Osteocyte (in vitro differentiated cells): ENCODE measurements around the gene SPINK2. TPM values are rescaled to one million over a fixed set of nuclear protein-coding genes. Genes with fewer than 3 reads are reported as not detected.

ENCODE experiments used
- DNase-seq: peaks from one replicate; pipeline ENCODE4 v3.0.0; 2021; ENCODE audit warnings: mixed read lengths; ENCODE audit not compliant: unreplicated experiment; ENCODE audit errors: extremely low spot score
- H3K27ac Mint-ChIP-seq: one replicate; pipeline ENCODE4 v1.8.0; 2021; ENCODE audit warnings: mild to moderate bottlenecking, mixed read lengths; ENCODE audit not compliant: unreplicated experiment
- H3K27me3 Mint-ChIP-seq: one replicate; pipeline ENCODE4 v1.8.0; 2021; ENCODE audit warnings: mixed read lengths; ENCODE audit not compliant: unreplicated experiment
- H3K36me3 Mint-ChIP-seq: one replicate; pipeline ENCODE4 v1.8.0; 2021; ENCODE audit warnings: mixed read lengths; ENCODE audit not compliant: unreplicated experiment
- H3K4me1 Mint-ChIP-seq: one replicate; pipeline ENCODE4 v1.8.0; 2021; ENCODE audit warnings: mixed read lengths; ENCODE audit not compliant: unreplicated experiment
- H3K4me3 Mint-ChIP-seq: one replicate; pipeline ENCODE4 v1.8.0; 2021; ENCODE audit warnings: mild to moderate bottlenecking, moderate library complexity, mixed read lengths; ENCODE audit not compliant: unreplicated experiment
- H3K9me3 Mint-ChIP-seq: one replicate; pipeline ENCODE4 v1.8.0; 2021; ENCODE audit warnings: mixed read lengths; ENCODE audit not compliant: unreplicated experiment
- CTCF ChIP-seq: fragments of 200-600 bp; sonication (generic); IDR thresholded peaks from 2 replicates; pipeline ENCODE4 v1.5.0; 2021; ENCODE audit warnings: antibody characterized with exemption, mild to moderate bottlenecking, moderate library complexity
- total RNA-seq: library from RNA; stranded (reverse); gene quantifications from 2 replicates; pipeline ENCODE4 v1.2.1, GENCODE V29; 2021

Gene SPINK2
- total RNA-seq, 1 donor from 2014 or later = not detected

DNA sequence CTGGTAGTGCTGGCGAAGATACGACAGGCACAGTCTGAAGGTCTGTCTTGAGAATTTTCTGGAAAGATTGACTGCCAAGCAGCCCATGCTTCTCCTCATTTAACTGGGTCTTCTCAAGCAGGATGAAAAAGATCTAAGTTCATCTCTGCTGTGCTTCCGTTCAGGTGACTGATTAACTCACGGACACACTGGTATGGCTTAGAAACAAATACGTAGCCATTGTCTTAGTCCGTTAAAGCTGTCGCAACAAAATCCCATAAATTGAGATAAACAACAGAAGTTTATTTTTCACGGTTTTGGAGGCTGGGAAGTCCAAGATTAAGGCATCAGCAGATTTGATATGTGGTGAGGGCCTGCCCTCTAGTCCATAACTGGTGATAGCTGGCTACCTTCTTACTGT is 39.5 kb downstream of the SPINK2 start:
- TF ChIP-seq CTCF = no peak
- Mint-ChIP-seq H3K9me3 (no peaks in the 10 kb centered on the region), H3K36me3 (no peaks in the 10 kb centered on the region), H3K27me3 (peaks cover 37% of the 10 kb centered on the region), H3K4me3 (no peak overlapping the region), H3K4me1 (no peaks in the 10 kb centered on the region), H3K27ac (no peak overlapping the region)
- no peak for DNase-seq

- Mint-ChIP-seq H3K27ac (no peak overlapping the region), H3K4me1 (no peaks in the 10 kb centered on the region), H3K4me3 (no peak overlapping the region), H3K9me3 (no peaks in the 10 kb centered on the region), H3K36me3 (no peaks in the 10 kb centered on the region), H3K27me3 (no peaks in the 10 kb centered on the region)
- no peak for TF ChIP-seq CTCF
- no peak for DNase-seq
Measured at GRCh38 chr4:56773346-56773745, 48.2 kb downstream of the SPINK2 start.

GRCh38 chr4:56772134-56772533 is 49.4 kb downstream of the SPINK2 start:
- no peaks in the 10 kb centered on the region for H3K9me3 Mint-ChIP-seq
- DNase-seq = no peak
- H3K36me3 Mint-ChIP-seq = no peaks in the 10 kb centered on the region
- no peak overlapping the region for H3K4me3 Mint-ChIP-seq
- no peak overlapping the region for H3K27ac Mint-ChIP-seq
- no peaks in the 10 kb centered on the region for H3K4me1 Mint-ChIP-seq
- no peak for TF ChIP-seq CTCF
- H3K27me3 Mint-ChIP-seq = peaks cover 4% of the 10 kb centered on the region

GRCh38 chr4:56768763-56769162 is 52.7 kb downstream of the SPINK2 start:
- Mint-ChIP-seq H3K27me3 (peaks cover 6% of the 10 kb centered on the region), H3K9me3 (no peaks in the 10 kb centered on the region), H3K4me3 (no peak overlapping the region), H3K27ac (no peak overlapping the region), H3K4me1 (peaks cover 5% of the 10 kb centered on the region), H3K36me3 (no peaks in the 10 kb centered on the region)
- DNase-seq = no peak
- no peak for TF ChIP-seq CTCF

- H3K4me1 Mint-ChIP-seq = peaks cover 5% of the 10 kb centered on the region
Measured at GRCh38 chr4:56768316-56768715, 53.2 kb downstream of the SPINK2 start.

More at GRCh38 chr4:56768316-56768715, 53.2 kb downstream of the SPINK2 start:
- no peaks in the 10 kb centered on the region for H3K36me3 Mint-ChIP-seq
- peaks cover 6% of the 10 kb centered on the region for H3K27me3 Mint-ChIP-seq
- no peak for DNase-seq
- no peak overlapping the region for H3K27ac Mint-ChIP-seq
- no peak overlapping the region for H3K4me3 Mint-ChIP-seq
- H3K9me3 Mint-ChIP-seq = no peaks in the 10 kb centered on the region
- no peak for TF ChIP-seq CTCF
